Stromal cell of bone marrow (primary cell): ENCODE data around the gene MTRR.
A peak's percentile ranks its signal among the peaks of the same experiment; 100 is the strongest.
"Not testable (repeated sequence)": the region's sequence is repeated elsewhere in the genome, so short reads cannot be mapped to it uniquely, and the experiment has no call there.

Experiments
- DNase-seq: peaks from one replicate; pipeline ENCODE4 v3.0.0-alpha.2; 2012; ENCODE audit warnings: low read depth

Gene MTRR

DNA sequence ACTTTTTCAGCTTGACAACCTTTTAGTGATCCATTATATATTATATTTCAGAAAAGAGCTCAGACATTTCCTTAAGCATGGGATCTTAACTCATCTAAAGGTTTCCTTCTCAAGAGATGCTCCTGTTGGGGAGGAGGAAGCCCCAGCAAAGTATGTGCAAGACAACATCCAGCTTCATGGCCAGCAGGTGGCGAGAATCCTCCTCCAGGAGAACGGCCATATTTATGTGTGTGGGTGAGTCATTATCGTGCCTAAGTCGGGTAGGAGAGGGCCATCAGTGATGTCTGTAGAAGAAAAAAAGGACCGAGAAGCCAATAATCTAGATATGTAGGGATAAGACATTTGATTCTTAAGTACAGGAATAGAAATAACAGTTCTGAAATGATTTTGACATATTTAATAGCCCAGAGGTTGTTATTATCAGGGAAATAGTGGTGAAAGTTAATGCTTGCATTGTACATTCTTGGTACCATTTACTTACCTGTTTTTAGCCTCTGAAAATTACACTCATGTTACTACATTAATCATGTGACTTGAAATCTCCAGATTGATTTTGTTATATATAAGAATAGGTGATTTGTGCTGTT is 28.2 kb downstream of the MTRR start:
- no peak for DNase-seq

DNA sequence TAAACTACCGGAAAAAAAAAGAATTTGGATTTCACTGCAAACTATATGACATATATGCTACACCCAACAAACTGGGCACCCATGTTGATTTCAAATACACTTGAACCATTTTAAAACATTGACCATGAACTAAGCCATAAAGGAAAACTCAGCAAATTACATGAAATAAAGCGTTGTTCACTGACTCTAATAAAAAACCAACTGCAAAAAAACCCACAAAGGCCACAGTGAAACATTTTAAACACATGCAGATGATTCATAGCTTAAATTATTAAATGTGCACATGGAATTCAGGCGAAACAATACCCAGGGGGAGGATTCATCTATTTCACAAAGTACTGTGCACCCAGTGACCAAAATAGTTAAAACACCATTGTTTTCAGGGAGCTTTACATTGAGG is 33.3 kb downstream of the MTRR start:
- DNase-seq = no peak

DNA sequence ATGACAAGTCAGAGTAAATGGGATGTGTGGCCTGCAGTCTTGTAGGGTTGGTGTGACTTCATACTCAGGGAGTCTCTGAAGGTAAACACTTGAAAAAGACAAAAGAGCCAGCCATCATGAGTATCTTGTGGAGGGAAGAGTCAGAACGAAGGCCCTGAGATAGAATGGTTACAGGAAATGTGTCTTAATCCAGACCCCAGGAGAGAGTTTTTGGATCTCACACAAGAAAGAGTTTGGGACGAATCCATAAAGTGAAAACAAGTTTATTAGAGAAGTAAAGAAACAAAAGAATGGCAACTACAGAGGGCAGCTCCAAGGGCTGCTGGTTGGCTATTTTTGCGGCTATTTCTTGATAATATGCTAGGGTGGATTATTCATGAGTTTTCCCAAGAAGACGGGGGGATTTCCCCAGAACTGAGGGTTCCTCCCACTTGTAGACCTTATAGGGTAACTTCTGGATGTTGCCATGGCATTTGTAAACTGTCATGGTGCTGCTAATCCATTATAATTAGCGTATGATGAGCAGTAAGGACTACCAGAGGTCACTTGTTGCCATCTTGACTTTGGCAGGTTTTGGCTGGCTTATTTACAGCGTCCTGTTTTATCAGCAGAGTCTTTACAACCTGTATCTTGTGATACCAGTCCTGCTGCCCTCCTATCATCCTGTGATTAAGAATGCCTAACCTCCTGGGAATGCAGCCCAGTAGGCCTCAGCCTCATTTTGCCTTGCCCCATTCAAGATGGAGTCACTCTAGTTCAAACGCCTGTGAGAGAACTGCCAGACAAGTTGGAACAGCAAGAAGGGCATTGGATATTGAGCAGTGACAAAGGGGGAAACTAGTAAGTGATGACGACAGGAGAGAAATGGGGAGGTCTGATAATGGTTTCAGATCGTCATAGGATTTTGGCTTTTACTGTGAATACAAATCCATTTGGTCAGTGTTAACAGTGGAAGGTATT is 34.0 kb downstream of the MTRR start:
- no peak for DNase-seq

DNA sequence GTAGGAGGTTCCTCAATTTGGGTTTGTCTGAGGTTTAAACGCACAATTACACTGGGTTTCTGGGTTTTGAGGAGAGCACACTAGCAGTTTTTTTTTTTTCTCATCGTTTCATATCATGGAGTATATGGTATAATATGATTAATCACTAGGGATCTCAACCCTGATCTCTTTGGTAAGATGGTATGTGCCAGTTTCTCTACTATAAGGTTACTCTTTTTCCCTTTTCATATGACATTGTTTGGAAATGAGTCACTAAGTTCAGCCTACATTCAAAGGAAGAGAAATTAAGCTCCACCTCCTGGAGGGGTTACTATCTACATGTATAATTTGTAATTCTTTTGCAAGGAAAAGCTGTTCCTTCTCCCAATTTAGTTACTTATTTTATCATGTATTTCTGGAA is 35.2 kb downstream of the MTRR start:
- no peak for DNase-seq

DNA sequence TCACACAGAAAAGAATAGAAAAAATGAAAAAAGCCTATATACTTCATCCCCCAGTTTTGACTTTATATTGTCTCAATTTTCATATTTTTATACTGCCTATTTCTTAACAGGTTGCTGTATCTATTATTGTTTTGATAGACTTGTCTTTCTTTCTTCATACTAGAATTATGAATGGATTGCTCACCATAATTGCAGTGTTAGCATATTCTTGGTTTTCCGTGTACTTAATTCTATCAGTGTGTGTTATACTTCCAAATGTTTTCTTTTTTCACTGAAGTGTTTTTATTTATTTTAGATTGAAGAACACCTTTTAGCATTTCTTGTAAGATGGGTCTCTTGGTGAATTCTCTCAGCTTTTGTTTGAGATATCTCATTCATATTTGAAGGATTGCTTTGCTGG is 38.7 kb downstream of the MTRR start:
- no peak for DNase-seq

DNA sequence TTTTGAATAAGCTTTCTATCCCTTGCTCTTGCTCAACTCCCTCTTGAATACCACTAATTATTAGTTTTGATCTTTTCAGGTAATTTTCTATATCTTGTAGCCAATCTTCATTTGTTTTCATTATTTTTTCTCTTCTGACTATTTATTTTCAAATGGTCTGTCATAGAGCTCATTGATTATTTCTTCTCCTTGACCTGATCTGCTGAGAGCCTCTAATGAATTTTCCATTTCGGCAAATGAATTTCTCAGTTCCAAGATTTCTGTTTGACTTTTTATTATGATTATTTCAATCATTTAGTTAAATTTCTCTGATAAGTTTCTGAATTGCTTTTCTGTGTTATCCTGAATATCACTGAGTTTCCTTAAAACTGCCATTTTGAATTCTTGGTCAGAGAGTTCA is 39.4 kb downstream of the MTRR start:
- no peak for DNase-seq

DNA sequence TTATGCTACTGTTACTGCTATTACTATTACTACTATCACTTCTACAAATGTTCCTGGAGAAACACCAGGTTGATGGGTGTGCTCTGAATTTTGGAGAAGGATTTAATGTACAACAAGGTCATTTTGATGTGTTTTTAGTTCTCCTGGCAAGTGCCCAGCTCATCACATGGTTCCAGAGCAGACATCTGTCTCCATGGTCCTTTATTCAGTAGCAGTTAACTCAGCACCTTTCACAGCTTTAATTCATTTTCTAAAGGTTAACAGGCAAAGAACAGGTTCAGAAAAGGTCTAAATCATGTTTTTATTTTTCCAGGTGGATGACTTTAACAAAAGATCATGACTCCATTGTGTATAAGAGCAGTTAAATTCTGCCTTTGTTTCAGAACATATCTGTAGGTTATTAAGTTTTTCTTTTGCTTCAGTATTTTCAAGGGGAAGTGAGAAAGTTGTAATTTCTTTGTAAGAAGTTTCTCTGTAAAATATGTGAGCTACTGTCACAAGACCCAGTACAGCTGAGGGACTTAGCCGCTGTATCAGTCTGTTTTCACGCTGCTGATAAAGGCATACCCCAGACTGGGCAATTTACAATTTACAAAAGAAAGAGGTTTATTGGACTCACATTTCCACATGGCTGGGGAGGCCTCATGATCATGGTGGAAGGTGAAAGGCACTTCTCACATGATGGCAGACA is 41.9 kb downstream of the MTRR start:
- DNase-seq = no peak

DNA sequence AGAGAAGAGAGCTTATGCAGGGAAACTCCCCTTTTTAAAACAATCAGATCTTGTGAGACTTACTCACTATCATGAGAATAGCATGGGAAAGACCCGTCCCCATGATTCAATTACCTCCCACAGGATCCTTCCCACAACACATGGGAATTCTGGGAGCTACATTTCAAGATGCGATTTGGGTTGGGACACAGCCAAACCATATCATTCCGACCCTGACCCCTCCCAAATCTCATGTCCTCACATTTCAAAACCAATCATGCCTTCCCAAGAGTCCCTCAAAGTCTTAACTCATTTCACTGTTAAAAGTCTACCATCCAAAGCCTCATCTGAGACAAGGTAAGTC is 42.5 kb downstream of the MTRR start:
- DNase-seq = not testable (repeated sequence)

DNA sequence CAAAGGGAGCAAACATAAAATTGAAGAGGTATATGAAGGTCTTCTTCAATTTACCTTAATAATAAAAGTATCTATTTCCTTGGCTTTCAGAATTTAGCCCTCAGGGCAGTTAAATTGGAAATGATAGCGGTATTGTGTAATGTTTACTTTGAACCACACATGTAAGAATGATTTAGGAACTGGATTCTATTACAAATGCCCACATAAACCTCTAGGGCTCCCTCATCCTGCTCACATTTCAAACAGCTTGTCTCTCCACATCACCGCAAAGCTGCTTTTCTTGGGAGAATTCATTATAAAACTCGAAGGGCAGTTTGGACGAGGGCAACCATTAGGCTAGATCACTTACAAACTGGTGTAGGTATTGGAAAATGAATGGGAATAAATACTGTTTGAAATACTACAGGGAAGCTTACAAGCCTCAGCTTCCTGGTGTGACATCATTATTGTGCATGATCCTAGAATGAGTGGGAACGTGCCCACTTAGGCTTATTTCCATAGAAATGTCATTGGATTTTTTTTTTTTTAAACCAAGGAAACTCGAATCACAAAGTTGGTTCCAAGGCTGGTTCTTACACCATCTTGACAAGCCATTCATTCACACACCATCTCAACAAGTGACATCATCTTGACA is 47.3 kb downstream of the MTRR start:
- peak; percentile 71 for DNase-seq

DNA sequence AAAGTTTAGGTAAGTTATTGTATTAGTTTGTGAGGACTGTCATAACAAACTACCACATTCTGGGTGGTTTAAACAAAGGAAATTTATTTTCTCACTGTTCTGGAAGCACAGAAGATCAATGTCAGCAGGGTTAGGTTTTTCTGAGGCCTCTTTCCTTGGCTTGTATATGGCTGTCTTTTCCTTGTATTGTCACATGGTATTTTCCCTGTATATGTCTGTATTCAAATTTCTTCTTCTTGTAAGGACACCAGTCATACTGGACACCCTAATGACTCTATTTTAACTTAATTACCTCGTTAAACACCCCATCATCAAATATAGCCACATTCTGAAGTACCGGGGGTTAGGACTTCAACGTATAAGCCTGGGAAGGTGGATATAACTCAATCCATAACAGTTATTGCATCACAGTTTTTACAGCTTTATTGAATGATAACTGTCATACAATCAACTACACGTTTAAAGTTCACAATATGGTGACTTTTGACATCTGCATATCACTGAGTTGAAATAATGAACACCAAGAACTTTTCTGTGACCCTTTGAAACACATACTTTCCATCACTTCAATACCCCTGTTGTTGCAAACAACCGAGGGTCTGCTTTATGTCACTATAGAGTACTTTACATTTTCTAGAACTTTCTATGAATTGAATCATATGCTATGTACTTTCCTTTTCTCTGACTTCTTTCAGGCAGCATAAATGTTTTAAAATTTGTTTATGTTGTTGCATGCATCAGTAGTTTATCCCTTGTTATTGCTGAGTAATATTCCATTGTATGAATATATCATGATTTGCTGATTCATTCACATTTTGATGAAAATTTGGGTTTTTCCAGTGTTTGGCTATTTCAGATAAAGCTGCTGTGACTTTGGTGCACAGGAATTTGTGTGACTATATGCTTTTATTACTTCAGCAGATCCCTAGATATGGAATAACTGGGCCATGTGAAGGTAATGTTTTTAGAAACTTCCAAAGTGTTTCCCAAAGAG is 48.5 kb downstream of the MTRR start:
- no peak for DNase-seq

DNA sequence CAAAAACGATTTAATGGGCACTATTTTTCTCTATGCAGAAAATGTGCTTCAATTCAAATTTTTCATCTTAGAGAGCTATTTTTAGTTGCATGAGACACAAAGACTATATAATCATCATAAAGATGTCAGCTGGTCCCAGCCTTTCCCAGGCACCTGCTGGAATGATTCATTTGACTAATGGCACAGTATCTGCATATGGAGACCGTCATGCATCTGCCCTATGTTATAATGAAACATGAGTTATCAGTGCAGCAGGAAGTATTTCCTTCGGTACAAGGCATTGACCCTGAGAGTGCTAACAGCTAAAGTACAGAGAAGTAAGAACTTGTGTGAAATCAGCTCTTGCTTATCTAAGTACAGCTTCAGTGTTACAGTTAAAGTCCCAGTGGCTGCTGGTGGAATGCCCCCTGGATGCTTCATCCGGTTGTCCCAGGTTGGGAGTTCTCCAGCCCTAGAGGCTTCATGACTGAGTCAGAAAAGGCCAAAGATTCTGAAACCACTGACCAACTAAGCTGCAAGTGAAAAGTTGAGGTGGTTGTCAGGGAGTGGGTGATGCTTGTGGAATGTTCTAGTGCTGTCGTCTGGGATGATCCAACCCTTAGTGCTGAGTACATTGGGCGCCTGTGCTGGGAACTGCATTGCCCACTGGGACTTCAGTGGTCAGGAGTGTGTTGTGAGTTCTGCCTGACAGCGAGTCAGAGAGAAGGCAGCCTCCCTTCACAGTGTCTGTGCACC is 57.2 kb downstream of the MTRR start:
- DNase-seq = peak; percentile 94

DNA sequence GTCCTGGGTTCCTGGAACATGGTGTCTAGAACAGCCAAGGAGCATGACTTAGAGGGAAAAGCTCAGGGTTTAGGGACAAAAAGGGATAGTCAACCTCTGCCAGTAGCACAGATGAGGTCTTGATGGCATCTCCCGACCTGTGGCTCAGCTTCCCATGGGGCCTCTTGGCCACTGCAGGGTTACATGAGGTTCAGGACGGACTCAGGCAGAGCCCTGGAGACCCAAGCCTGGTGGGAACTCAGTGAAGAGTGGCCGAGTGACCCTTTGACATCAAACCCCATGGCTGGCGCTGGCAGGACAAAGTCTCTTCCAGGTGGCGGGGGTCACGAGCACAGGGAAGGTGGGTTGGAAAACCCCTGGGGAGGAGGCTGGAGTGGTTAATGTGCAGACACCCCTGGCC is 57.8 kb downstream of the MTRR start:
- DNase-seq = no peak

DNA sequence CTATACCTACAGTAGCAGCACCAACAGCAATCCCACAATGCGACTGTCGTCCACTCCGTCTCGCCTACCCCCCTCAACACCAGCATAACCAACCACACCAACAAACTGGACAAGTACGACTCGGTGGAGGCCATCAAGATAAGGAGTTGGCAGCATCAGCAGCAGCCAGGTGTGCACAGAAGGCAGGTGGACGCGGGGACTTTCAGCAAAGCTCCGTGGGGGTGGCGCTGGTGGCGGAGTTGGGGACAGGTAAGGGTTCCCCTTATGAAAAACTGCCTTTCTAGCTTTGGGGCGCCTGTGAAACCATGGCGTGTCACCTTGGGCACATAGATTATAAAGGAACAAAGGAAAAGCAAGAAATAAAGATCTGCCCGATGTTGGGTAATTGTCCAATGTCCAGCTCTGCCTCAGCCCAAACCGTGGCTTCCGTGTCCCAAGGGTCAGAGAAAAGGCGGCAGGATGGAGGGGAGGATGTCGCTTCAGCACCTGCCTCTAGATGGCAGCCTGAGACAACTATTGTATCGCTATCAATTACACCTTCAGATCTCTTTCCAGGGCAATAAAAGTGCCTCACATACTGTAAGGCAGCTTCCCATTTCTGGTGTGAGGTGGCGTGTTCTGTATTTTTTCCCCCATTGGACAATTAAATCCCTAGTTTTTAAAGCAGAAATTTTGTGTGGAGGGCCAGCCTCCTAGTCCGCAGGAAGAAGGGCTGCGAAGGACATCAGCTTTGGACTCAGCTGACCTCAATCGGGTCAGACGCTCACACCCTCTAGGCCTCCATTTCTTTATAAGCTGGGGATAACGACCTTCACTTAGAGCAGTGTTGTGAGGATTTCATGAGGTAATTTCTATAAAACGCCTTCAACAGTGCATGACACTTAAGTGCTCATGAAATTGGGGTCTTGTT is 58.8 kb downstream of the MTRR start:
- DNase-seq = peak; percentile 27

DNA sequence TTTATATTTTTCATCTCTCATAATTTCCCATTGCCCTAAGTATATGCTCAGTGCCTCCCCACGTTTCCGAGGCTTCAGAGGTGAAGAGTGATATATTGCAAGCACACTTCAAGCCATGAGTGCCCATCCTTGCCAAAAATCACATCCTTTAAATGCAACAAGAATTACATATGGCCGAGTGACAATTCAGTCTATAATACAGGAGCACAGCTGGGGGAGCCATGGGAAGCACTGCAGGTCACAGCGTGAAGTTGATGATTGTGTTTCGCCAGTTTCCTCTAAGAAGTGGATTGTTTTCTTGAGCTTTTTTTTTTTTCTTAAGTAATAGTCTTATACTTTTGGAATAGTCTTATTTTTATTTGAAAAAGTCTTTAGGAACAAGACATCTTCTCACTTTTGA is 61.1 kb downstream of the MTRR start:
- DNase-seq = no peak

DNA sequence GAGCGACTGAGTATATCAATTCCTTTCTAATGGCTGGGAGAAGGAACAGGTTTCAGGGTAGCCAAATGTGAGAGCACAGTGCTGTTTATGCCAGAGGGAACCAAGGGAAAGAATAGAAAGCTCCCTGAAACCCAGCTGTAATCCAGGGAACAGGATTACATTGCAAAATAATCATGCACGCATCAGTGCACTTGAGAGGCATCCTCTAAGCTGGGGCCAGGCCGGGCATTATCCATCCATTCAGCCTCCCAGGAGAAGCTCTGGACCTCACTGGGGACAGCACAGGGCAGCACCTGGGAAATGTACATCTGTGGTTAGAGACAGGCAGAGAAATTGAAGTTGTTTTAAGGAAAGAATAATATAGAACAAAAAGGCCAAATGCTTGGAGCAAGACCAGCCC is 72.7 kb downstream of the MTRR start:
- no peak for DNase-seq

DNA sequence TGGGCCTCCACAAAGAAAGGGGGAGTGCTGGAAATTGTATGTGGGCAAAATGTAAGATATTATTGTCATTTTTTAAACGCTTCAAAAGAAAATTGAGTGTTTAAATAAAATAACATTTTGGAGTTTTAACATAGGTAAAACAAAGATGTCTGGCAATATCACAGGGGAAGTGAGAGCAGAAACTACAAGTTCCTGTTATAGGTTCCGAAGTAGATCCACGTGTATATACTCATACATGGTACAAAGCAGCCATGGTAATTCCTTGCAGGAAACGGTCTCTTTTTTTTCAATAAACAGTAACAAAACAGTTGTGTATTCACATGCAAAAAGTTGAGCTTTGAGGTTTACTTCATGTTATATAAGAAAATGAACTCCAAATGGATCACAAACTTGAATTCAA is 78.4 kb downstream of the MTRR start:
- DNase-seq = no peak
